Fibroblast of peridontal ligament (primary cell): ENCODE measurements around the gene PM20D1.
"Not testable (repeated sequence)": the region's sequence is repeated elsewhere in the genome, so short reads cannot be mapped to it uniquely, and the experiment has no call there.

Source experiments
- DNase-seq: peaks from one replicate; pipeline ENCODE4 v3.0.0-alpha.2; 2010; ENCODE audit errors: extremely low read depth

PM20D1 gene

GRCh38 chr1:205849619-205850355, at the start of gene PM20D1:
TSS of gene PM20D1 (minus strand) at chr1:205850132. CDS start at chr1:205850072, 60 bp downstream.
- peak; percentile 75 for DNase-seq

- no peak for DNase-seq
These were observed 46.4 kb upstream of the PM20D1 start for GRCh38 chr1:205896351-205896750.

GRCh38 chr1:205894119-205894518, 44.2 kb upstream of the PM20D1 start:
- not testable (repeated sequence) for DNase-seq

GRCh38 chr1:205892175-205892574, 42.2 kb upstream of the PM20D1 start:
- not testable (repeated sequence) for DNase-seq

GRCh38 chr1:205891481-205891880, 41.5 kb upstream of the PM20D1 start:
- peak; percentile 21 for DNase-seq

- DNase-seq, result not testable (repeated sequence)
These were observed 40.7 kb upstream of the PM20D1 start for GRCh38 chr1:205890631-205891030.

GRCh38 chr1:205889706-205890105, 39.8 kb upstream of the PM20D1 start:
- DNase-seq, result peak; percentile 81

- DNase-seq, result not testable (repeated sequence)
These were observed 39.1 kb upstream of the PM20D1 start for GRCh38 chr1:205889006-205889405.

GRCh38 chr1:205883792-205884191, 33.9 kb upstream of the PM20D1 start:
- DNase-seq, result no peak

- no peak for DNase-seq
These were observed 31.0 kb upstream of the PM20D1 start for GRCh38 chr1:205880923-205881322.

GRCh38 chr1:205879974-205880373, 30.0 kb upstream of the PM20D1 start:
- no peak for DNase-seq

- DNase-seq, result no peak
These were observed 28.1 kb upstream of the PM20D1 start for GRCh38 chr1:205878026-205878425.

- not testable (repeated sequence) for DNase-seq
These were observed 23.2 kb upstream of the PM20D1 start for GRCh38 chr1:205873148-205873547.

- no peak for DNase-seq
These were observed 20.3 kb upstream of the PM20D1 start for GRCh38 chr1:205870236-205870635.

GRCh38 chr1:205861540-205861939, 11.6 kb upstream of the PM20D1 start:
- DNase-seq, result no peak

- no peak for DNase-seq
These were observed 8.4 kb upstream of the PM20D1 start for GRCh38 chr1:205858141-205858961.

- DNase-seq, result not testable (repeated sequence)
These were observed 7.6 kb upstream of the PM20D1 start for GRCh38 chr1:205857501-205857900.

GRCh38 chr1:205856433-205856832, 6.5 kb upstream of the PM20D1 start:
- DNase-seq, result no peak

- no peak for DNase-seq
These were observed 3.0 kb upstream of the PM20D1 start for GRCh38 chr1:205852969-205853368.

GRCh38 chr1:205851993-205852392, 2.1 kb upstream of the PM20D1 start:
- DNase-seq, result no peak

GRCh38 chr1:205843036-205843859, 6.7 kb downstream of the PM20D1 start:
- no peak for DNase-seq

GRCh38 chr1:205842229-205842628, 7.7 kb downstream of the PM20D1 start:
- no peak for DNase-seq
